ENCODE results near the gene GOLGB1.

Gene GOLGB1

DNA sequence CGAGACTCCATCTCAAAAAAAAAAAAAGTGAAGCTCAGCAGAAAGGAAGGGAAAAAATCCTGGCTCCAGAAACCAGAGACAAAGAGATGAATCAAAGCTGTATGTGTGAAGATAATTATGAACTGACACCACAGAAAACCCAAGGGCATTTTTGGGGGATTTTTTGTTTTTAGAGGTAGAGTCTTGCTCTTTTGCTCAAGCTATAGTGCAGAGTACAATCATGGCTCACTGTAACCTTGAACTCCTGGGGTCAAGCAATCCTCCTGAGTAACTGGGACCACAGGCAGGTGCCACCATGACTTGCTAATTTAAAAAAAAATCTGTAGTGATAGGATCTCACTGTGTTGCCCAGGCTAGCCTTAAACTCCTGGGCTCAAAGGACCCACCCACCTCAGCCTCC, 111.6 kb downstream of the GOLGB1 start:
- DNase-seq (ENCODE audit: low read depth): no peak

DNA sequence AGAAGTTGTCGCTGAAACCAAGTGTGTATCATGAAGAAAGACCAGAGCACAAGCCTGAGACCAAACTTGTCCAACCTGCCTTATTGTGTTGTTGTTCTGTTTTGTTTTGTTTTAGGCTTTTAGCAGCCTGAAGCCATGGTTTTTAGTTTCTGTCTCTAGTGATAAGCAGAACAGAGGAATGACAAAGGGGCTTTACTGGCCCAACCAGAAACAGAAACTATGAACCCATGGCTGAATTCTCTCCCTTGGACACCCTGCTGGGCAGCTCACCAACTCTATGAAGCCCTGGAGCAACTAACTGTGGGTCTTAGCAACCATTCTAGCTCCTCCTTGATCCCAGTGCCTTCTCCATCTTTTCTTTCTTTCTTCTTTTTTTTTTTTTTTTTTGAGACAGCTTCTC, 119.2 kb downstream of the GOLGB1 start:
- DNase-seq (ENCODE audit: low read depth): no peak

DNA sequence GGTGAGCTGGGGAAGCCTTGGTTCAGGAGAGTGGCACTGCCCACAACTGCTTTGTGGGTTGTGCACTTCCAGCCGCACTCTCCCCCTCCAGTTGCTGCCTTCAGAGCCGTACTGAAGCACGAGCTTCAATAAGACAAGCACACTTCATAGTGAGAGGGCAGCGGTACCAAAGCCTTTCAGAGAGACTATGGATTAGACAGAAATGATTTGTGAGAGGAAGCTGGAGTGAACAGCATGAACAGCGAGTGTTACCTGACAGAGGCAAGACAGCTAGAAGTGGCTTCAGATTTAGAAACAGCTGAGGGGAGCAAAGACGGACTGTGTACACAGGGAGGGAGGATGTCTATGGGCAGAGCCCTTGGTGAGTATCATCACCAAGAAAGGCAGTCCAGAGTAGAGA, 119.9 kb downstream of the GOLGB1 start:
- no peak for DNase-seq (ENCODE audit: low read depth)

DNA sequence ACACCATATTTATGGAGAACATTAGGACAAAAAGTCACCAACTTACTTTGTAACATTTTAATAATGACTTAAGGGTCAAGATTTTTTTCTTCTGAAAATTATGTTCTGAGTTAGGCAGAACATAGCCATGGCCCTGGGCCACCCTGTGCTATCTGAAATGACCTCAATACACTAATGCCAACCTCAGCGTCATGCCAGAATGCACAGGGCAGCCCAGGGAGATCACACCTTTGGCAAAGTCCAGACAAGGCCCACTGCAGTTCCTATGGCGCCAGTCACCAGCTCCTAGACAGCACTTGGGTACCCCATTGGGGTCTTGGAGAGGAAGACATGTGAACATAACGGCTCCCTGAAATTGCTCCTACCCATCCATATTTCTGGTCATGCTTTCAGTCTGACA, 121.9 kb downstream of the GOLGB1 start:
- no peak for DNase-seq (ENCODE audit: low read depth)

DNA sequence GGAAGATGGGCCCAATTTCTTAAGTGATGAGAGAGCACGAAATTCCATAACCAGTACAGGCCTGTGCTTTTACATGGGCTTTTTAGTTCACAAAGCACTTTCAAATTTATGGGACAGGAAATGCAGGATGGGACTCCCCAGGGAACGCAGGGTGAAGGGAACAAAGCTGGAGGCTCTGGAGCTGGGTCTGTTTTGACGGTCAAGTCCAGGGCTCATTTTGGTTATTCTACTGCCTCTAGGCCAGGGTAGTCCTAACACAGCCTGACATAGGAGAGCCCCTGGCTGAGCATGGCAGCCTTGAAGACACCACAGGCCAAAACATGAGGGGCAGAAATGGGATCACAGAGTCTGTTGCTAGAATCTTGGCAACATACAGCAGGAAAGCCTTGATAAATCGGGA, 122.3 kb downstream of the GOLGB1 start:
- DNase-seq (ENCODE audit: low read depth): no peak

DNA sequence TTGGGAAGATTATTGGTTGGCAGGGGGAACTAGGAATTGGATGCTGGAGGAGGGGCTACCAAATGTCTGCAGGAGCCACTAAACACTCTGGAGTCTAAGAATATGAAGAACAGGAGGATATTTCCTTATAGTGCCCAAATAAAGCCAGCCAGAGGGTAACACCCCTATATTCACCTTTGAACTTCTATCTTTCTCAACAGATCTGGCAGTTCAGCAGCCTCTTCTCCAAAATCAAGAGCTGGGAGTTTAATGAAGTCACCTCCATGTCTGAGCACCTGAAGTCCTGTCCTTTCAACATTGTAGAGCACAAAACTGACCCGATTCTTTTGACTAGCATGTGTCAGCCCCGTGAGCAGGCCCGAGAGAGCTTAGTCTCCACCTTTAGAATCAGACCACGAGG, 123.0 kb downstream of the GOLGB1 start:
- no peak for DNase-seq (ENCODE audit: low read depth)

DNA sequence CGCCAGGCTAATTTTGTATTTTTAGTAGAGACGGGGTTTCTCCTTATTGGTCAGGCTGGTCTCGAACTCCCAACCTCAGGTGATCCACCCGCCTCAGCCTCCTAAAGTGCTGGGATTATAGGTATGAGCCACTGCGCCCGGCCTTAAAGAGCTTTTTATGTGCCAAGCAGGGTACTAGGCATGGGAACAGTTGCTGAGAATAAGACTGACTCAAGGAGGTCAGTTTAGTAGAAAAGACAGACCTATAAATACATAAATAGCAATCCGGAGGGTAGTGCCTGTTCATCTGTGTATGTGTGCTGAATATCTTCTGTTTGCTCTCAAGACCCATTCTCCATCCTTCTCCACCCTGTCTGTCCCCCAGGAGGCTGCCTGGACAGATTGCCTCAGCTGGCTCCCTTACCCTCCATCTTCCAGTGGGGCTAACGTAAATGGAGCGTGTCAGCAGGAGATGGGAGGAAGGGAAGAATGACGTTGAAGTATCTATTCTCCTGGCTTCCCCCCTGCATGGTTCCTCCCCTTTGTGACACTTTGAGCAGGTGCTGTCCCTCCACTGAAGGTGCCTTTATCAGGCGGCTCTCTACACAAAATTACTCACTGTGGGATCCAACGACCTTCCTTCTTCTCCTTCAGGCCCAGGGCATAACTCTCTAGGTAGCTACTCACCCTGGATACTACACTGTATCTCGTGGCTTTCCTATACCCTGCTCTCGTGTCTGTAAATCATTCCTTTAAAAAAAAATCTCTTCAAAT, 125.2 kb downstream of the GOLGB1 start:
- no peak for DNase-seq (ENCODE audit: low read depth)

DNA sequence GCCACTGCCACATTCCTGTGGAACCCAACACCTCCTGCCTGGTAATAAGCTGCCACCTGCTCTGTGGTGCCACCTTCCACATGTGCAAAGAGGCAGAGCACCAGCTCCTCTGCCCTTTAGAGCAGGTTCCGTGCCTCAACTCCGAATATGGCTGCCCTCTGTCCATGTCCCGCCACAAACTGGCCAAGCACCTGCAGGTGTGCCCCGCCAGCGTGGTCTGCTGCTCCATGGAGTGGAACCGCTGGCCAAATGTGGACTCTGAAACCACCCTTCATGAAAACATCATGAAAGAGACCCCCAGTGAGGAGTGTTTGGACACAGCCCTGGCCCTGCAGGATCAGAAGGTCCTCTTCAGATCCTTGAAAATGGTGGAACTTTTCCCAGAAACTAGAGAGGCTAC, 128.1 kb downstream of the GOLGB1 start:
- DNase-seq (ENCODE audit: low read depth): no peak

DNA sequence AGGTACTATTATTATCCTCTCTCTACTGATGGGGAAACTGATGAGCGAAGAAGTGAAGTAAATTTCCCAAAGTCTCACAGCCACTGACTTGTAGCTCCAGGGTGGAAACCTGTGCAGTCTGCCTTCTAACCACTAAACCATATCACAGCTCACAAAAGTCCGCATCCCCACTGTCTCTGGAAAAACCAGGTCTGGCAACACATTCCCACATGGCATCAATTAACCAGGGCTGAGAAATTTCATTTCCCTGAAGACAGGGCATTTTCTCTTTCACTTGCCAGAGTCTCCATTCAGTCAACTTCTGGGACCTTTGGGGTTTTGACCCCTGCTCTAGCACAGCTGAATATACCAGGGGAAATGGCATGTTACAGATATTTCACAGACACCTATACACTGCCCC, 129.8 kb downstream of the GOLGB1 start:
- no peak for DNase-seq (ENCODE audit: low read depth)

Data from T-helper 22 cell (primary cell).